ENCODE results near the gene DCTN2. TPM values are rescaled to one million over a fixed set of nuclear protein-coding genes. Genes with fewer than 3 reads are reported as not detected.
"Not testable (repeated sequence)": the region's sequence is repeated elsewhere in the genome, so short reads cannot be mapped to it uniquely, and the experiment has no call there.

DCTN2 gene
- total RNA-seq, 1 donor = 140 TPM

DNA sequence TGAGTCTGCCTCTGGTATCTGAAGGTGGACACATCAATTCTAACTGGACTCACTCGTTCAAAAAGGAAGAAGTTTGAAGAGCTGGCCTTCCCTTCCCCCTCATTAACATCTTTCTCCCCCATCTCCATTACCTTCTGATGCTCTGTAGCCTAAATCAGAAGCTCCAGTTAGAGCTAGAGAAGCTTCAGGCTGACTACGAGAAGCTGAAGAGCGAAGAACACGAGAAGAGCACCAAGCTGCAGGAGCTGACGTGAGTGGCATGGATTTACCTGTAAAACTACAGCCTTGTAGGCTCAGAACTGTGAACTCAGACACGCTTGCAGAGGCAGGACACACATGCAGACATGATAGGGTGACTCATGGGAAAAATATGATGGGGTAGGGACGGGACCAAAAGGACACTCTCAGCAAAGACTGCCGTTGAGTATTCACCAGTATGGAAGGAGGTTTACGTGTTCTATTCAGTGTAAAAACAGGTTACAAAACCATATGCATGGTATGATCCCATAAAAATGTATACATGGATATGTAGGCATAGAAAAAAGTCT is 29.7 kb upstream of the DCTN2 start:
- H3K4me3 ChIP-seq (ENCODE audit: low read depth, low read length) = no peak overlapping the region
- no peak for DNase-seq (ENCODE audit: low read depth)
- TF ChIP-seq CTCF (IDR thresholded peaks at IDR 0.05; ENCODE audit: insufficient read depth, low read length) = no peak

- H3K4me3 ChIP-seq (ENCODE audit: low read depth, low read length) = no peak overlapping the region
- DNase-seq (ENCODE audit: low read depth) = no peak
- TF ChIP-seq CTCF (IDR thresholded peaks at IDR 0.05; ENCODE audit: insufficient read depth, low read length) = no peak
Measured at GRCh38 chr12:57575771-57576612, 29.0 kb upstream of the DCTN2 start.

DNA sequence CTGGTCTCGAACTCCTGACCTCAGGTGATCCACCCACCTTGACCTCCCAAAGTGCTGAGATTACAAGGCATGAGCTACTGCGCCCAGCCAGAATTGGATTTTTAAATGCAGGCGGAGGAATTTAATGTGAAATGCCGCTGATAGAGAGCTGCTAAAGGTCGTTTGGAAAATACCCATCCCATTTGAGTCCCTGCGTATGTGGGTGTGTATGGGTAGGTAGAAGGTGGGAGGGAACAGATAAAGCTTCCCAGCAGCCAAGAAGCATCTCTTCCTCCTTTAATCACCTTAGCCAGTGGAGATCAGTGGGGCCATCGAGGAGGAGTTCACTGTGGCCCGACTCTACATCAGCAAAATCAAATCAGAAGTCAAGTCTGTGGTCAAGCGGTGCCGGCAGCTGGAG is 27.8 kb upstream of the DCTN2 start:
- no peak for DNase-seq (ENCODE audit: low read depth)
- no peak overlapping the region for H3K4me3 ChIP-seq (ENCODE audit: low read depth, low read length)
- TF ChIP-seq CTCF (IDR thresholded peaks at IDR 0.05; ENCODE audit: insufficient read depth, low read length) = no peak

GRCh38 chr12:57571926-57572762 is 25.2 kb upstream of the DCTN2 start:
- H3K4me3 ChIP-seq (ENCODE audit: low read depth, low read length) = no peak overlapping the region
- TF ChIP-seq CTCF (IDR thresholded peaks at IDR 0.05; ENCODE audit: insufficient read depth, low read length) = no peak
- no peak for DNase-seq (ENCODE audit: low read depth)

DNA sequence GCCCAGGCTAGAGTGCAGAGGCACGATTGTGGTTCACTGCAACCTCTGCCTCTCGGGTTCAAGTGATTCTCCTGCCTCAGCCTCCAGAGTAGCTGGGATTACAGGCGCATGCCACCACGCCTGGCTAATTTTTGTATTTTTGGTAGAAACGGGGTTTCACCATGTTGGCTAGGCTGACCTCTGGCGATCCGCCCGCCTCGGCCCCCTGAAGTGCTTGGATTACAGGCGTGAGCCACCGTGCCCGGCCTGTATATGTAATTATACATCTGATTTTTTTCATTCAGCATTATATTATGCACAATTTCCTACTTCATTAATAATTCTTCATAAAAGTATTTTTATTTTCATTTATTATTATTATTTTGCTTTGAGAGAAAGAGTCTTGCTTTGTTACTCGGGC is 23.4 kb upstream of the DCTN2 start:
- DNase-seq (ENCODE audit: low read depth); H3K4me3 ChIP-seq (ENCODE audit: low read depth, low read length): not testable (repeated sequence)

GRCh38 chr12:57569858-57570257 is 22.9 kb upstream of the DCTN2 start:
- no peak overlapping the region for H3K4me3 ChIP-seq (ENCODE audit: low read depth, low read length)
- TF ChIP-seq CTCF (IDR thresholded peaks at IDR 0.05; ENCODE audit: insufficient read depth, low read length) = no peak
- DNase-seq (ENCODE audit: low read depth) = no peak

DNA sequence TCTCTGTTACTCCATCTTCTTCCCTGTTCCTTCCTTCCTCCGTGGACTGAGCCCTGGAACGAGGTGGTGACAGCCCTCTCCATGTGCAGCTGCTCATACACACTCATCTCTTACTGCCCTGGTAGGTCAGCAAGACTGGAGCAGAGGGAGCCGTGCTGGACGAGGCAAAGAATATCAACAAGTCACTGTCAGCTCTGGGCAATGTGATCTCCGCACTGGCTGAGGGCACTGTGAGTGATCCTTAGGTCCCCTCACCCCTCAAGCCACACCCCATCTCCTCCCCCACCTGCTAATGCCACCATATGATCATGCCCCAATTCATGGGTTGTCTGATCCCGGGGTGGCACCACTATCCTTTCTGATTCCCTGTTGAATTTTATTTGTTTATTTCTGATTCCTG is 21.8 kb upstream of the DCTN2 start:
- DNase-seq (ENCODE audit: low read depth) = no peak
- TF ChIP-seq CTCF (IDR thresholded peaks at IDR 0.05; ENCODE audit: insufficient read depth, low read length) = no peak
- no peak overlapping the region for H3K4me3 ChIP-seq (ENCODE audit: low read depth, low read length)

Data from fibroblast of the aortic adventitia (primary cell).